ENCODE measurements around the gene HTR3E. TPM values are rescaled to one million over a fixed set of nuclear protein-coding genes. Genes with fewer than 3 reads are reported as not detected.
"Not testable (repeated sequence)": the region's sequence is repeated elsewhere in the genome, so short reads cannot be mapped to it uniquely, and the experiment has no call there.

The HTR3E gene
- total RNA-seq, 1 donor from 2014 or later = not detected

DNA sequence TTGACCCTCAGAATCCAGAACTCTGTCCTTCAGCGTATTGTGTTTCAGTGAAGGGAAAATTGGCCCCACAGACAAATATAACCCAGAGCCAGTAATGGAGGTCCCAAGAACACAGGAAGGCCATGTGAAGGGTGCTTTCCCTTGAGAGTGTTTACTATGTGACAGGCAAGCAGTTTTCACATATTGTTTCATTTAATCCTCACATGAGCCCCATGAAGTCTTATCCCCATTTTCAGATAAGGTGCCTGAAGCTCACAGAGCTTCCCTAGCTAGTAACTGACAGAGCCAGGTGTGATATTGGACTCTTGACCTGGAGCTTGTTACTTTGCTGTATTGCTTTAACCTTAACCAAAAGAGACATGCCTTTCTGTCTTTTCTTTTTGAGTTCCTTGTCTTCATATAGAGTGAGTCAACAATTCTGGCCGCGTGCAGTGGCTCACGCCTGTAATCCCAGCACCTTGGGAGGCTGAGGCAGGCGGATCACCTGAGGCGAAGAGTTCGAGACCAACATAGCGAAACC is 48.9 kb downstream of the HTR3E start:
- no peak overlapping the region for H3K4me3 Mint-ChIP-seq (ENCODE audit: unreplicated experiment)
- no peak for DNase-seq (ENCODE audit: low spot score)
- TF ChIP-seq, protein P1, sequence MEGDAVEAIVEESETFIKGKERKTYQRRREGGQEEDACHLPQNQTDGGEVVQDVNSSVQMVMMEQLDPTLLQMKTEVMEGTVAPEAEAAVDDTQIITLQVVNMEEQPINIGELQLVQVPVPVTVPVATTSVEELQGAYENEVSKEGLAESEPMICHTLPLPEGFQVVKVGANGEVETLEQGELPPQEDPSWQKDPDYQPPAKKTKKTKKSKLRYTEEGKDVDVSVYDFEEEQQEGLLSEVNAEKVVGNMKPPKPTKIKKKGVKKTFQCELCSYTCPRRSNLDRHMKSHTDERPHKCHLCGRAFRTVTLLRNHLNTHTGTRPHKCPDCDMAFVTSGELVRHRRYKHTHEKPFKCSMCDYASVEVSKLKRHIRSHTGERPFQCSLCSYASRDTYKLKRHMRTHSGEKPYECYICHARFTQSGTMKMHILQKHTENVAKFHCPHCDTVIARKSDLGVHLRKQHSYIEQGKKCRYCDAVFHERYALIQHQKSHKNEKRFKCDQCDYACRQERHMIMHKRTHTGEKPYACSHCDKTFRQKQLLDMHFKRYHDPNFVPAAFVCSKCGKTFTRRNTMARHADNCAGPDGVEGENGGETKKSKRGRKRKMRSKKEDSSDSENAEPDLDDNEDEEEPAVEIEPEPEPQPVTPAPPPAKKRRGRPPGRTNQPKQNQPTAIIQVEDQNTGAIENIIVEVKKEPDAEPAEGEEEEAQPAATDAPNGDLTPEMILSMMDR (IDR thresholded peaks at IDR 0.05) = no peak
- H3K27ac Mint-ChIP-seq (ENCODE audit: unreplicated experiment) = no peak overlapping the region
- peaks cover 5% of the 10 kb centered on the region for H3K4me1 Mint-ChIP-seq (ENCODE audit: low read depth)
- H3K27me3 Mint-ChIP-seq (ENCODE audit: low read depth) = no peaks in the 10 kb centered on the region
- no peaks in the 10 kb centered on the region for H3K9me3 Mint-ChIP-seq (ENCODE audit: low read depth)
- H3K36me3 Mint-ChIP-seq (ENCODE audit: low read depth) = peaks cover 16% of the 10 kb centered on the region

DNA sequence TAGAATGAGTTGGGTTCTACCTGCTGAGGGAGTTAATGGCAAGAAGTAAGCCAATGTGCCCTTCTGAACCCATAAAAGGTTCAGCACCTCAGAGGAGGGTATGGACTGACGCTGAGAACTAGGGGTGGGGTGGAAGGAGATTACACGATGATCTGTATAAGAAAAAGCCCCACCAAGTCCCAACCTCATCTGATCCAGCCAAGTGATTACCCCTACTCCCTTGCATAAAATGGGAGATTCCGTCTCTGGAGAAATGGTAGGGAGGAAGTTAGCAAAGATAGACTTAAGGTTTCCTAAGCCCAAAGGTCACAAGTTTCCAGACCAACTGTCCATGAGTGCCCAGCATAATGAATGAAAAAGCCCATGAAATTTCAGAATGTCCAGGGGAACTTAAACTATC is 51.2 kb downstream of the HTR3E start:
- H3K27ac Mint-ChIP-seq (ENCODE audit: unreplicated experiment) = no peak overlapping the region
- peaks cover 2% of the 10 kb centered on the region for H3K36me3 Mint-ChIP-seq (ENCODE audit: low read depth)
- no peaks in the 10 kb centered on the region for H3K27me3 Mint-ChIP-seq (ENCODE audit: low read depth)
- TF ChIP-seq, protein P1 (IDR thresholded peaks at IDR 0.05) = no peak
- DNase-seq (ENCODE audit: low spot score) = no peak
- H3K9me3 Mint-ChIP-seq (ENCODE audit: low read depth) = no peaks in the 10 kb centered on the region
- H3K4me3 Mint-ChIP-seq (ENCODE audit: unreplicated experiment) = no peak overlapping the region
- H3K4me1 Mint-ChIP-seq (ENCODE audit: low read depth) = peaks cover 10% of the 10 kb centered on the region

DNA sequence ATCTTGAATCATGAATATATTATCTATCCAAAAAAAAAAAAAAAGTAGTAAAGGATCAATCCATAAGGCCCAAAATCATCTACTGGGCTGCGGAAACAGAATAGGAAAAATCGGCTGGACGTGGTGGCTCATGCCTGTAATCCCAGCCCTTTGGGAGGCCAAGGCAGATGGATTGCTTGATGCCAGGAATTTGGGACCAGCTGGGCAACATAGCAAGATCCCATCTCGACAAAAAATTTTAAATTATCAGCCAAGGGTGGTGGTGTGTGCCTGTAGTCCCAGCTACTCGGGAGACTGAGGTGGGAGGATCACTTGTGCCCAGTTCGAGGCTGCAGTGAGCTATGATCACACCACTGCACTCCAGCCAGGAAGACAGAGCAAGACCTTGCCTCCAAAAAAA is 52.3 kb downstream of the HTR3E start:
- H3K27me3 Mint-ChIP-seq (ENCODE audit: low read depth) = no peaks in the 10 kb centered on the region
- H3K36me3 Mint-ChIP-seq (ENCODE audit: low read depth) = no peaks in the 10 kb centered on the region
- no peak overlapping the region for H3K4me3 Mint-ChIP-seq (ENCODE audit: unreplicated experiment)
- DNase-seq (ENCODE audit: low spot score) = no peak
- peaks cover 18% of the 10 kb centered on the region for H3K4me1 Mint-ChIP-seq (ENCODE audit: low read depth)
- no peak overlapping the region for H3K27ac Mint-ChIP-seq (ENCODE audit: unreplicated experiment)
- H3K9me3 Mint-ChIP-seq (ENCODE audit: low read depth) = no peaks in the 10 kb centered on the region
- TF ChIP-seq, protein P1 (IDR thresholded peaks at IDR 0.05) = no peak

DNA sequence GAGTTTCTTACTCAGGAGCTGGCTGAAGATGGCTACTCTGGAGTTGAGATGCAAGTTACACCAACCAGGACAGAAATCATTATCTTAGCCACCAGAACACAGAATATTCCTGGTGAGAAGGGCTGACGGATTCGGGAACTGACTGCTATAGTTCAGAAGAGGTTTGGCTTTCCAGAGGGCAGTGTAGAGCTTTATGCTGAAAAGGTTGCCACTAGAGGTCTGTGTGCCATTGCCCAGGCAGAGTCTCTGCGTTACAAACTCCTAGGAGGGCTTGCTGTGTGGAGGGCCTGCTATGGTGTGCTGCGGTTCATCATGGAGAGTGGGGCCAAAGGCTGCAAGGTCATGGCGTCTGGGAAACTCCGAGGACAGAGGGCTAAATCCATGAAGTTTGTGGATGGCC is 52.9 kb downstream of the HTR3E start:
- Mint-ChIP-seq H3K4me1 (ENCODE audit: low read depth) (peaks cover 25% of the 10 kb centered on the region), H3K27ac (ENCODE audit: unreplicated experiment) (peak overlapping the region; percentile 18)
- DNase-seq (ENCODE audit: low spot score); H3K27me3 Mint-ChIP-seq (ENCODE audit: low read depth); H3K36me3 Mint-ChIP-seq (ENCODE audit: low read depth); H3K4me3 Mint-ChIP-seq (ENCODE audit: unreplicated experiment); H3K9me3 Mint-ChIP-seq (ENCODE audit: low read depth): not testable (repeated sequence)
- TF ChIP-seq, protein P1 (IDR thresholded peaks at IDR 0.05) = peak; percentile 66

DNA sequence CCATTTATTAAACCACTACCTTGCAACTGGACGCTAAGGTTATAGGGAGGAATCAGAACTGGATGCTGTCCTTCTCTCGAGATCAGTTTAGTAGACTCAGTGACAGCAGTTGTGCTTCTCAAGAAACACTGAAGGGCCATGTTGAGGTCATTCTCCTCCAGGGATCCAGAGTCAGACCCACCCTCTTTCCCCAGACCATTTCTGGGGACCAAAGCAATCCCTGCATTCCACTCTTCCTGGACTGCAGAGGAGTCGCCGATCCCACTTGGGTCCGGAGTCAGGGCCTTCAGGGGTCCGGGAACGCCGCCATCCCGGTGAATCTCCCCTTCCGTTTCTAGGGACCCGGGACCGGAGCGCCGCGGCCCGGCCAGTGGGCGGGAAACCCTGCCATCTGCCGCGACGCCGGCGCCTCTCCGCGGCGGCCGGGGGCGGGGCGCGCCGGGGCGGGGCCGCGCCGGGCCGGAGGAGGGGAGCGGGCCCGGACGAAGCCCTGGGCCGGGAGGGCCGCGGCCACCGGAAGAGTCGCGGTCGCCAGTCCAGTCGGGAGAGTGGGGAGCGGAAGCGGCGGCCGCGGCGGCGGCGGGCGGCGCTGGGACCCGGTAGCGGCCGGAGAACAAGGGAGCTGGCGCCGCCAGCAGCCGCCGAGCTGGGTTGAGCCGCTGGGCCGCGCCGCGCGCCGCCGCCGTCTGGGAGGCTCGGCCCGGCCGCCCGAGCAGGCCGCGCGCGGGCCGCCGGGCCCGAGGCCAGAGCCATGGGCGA is 58.2 kb downstream of the HTR3E start, which contains the start of gene DVL3:
DVL3 (plus strand) TSS at position 493 of the 759 bp plus-strand sequence; CDS start at position 752, 259 bp downstream.
- Mint-ChIP-seq H3K27ac (ENCODE audit: unreplicated experiment) (peak within 1 kb of the TSS; percentile 91), H3K4me3 (ENCODE audit: unreplicated experiment) (peak within 1 kb of the TSS; percentile 97), H3K27me3 (ENCODE audit: low read depth) (no peaks in the 10 kb centered on the region), H3K9me3 (ENCODE audit: low read depth) (no peaks in the 10 kb centered on the region), H3K4me1 (ENCODE audit: low read depth) (peaks cover 40% of the 10 kb centered on the region), H3K36me3 (ENCODE audit: low read depth) (no peaks in the 10 kb centered on the region)
- no peak for DNase-seq (ENCODE audit: low spot score)
- TF ChIP-seq, protein P1 (IDR thresholded peaks at IDR 0.05) = no peak

Measured in chondrocyte (in vitro differentiated cells).